SK-N-SH (cell line): Measurements from ENCODE around the gene GPANK1. TPM values are rescaled to one million over a fixed set of nuclear protein-coding genes. Genes with fewer than 3 reads are reported as not detected.

Source experiments
- CTCF ChIA-PET: fragments of 300-600, 350-600 bp; formaldehyde crosslinking; extraction: SDS; loops from one replicate; lab custom pipeline; 2021; lab: Yijun Ruan, JAX
- POLR2A ChIA-PET: fragments of 350-600 bp; sonication (Branson Sonifier 250); formaldehyde crosslinking; extraction: SDS; loops from one replicate; lab custom pipeline; 2020; ENCODE audit warnings: antibody characterized with exemption, inconsistent platforms; lab: Yijun Ruan, JAX
- DNase-seq: peaks from one replicate; pipeline ENCODE4 v3.0.0; 2012
- H2AFZ ChIP-seq: fragments of 200-600 bp; sonication (generic); 2 replicates; pipeline ENCODE4 v1.8.1; 2016; ENCODE audit warnings: antibody characterized with exemption, mild to moderate bottlenecking, low read depth
- H3F3A ChIP-seq: fragments of 200-600 bp; sonication (generic); replicated peaks from 2 replicates; pipeline ENCODE3; 2016; ENCODE audit warnings: antibody characterized with exemption, mild to moderate bottlenecking; ENCODE audit not compliant: insufficient read depth
- H3K27ac ChIP-seq, 2 experiments: fragments of 200-500 bp in 1 of 2; fragments of 200-600 bp in 1 of 2; sonication (Bioruptor generic) in 1 of 2; sonication (generic), shearing (Covaris generic) in 1 of 2; 2 replicates each; pipeline versions ENCODE4 v1.5.1 to v1.6.1; 2014 to 2016; ENCODE audit warnings: low read depth in 2 of 2, inconsistent platforms in 1 of 2, low read length in 1 of 2, mild to moderate bottlenecking in 1 of 2, mixed read lengths in 1 of 2
- H3K27me3 ChIP-seq: fragments of 200-600 bp; sonication (generic), shearing (Covaris generic); 2 replicates; pipeline ENCODE4 v1.6.1; 2016; ENCODE audit warnings: mixed run types; ENCODE audit not compliant: insufficient read depth
- H3K36me3 ChIP-seq, 2 experiments: fragments of 200-500 bp in 1 of 2; fragments of 200-600 bp in 1 of 2; sonication (Bioruptor generic) in 1 of 2; sonication (generic) in 1 of 2; replicated peaks in 1 of 2; 2 replicates each; pipeline versions ENCODE3 to v1.5.1; 2014 to 2016; ENCODE audit warnings: low read length in 1 of 2, mild to moderate bottlenecking in 1 of 2; ENCODE audit not compliant: insufficient read depth in 2 of 2, control insufficient read depth in 1 of 2
- H3K4me1 ChIP-seq, 2 experiments: fragments of 200-500 bp in 1 of 2; fragments of 200-600 bp in 1 of 2; sonication (Bioruptor generic) in 1 of 2; sonication (generic), shearing (Covaris generic) in 1 of 2; 2 replicates each; pipeline versions ENCODE4 v1.5.1 to v1.6.1; 2014 to 2016; ENCODE audit warnings: low read depth in 1 of 2, low read length in 1 of 2, mixed run types in 1 of 2; ENCODE audit not compliant: insufficient read depth in 2 of 2, control insufficient read depth in 1 of 2
- H3K4me2 ChIP-seq: fragments of 200-600 bp; sonication (generic), shearing (Covaris generic); 2 replicates; pipeline ENCODE4 v1.6.1; 2017; ENCODE audit warnings: mixed run types
- H3K4me3 ChIP-seq, 2 experiments: fragments of 200-500 bp in 1 of 2; fragments of 200-600 bp in 1 of 2; sonication (Bioruptor generic) in 1 of 2; sonication (generic), shearing (Covaris generic) in 1 of 2; 2 replicates each; pipeline versions ENCODE4 v1.5.1 to v1.8.1; 2014 to 2016; ENCODE audit warnings: low read depth in 2 of 2, inconsistent platforms in 1 of 2, low read length in 1 of 2, mild to moderate bottlenecking in 1 of 2, mixed read lengths in 1 of 2, moderate library complexity in 1 of 2
- H3K79me2 ChIP-seq: fragments of 200-600 bp; sonication (generic); 2 replicates; pipeline ENCODE4 v1.8.1; 2017; ENCODE audit warnings: mild to moderate bottlenecking; ENCODE audit not compliant: insufficient read depth
- H3K9ac ChIP-seq: fragments of 200-600 bp; sonication (generic); 2 replicates; pipeline ENCODE4 v1.6.1; 2017; ENCODE audit warnings: mixed run types
- H3K9me2 ChIP-seq: fragments of 200-600 bp; sonication (generic); 2 replicates; pipeline ENCODE4 v1.6.1; 2017; ENCODE audit warnings: mixed run types
- H3K9me3 ChIP-seq: fragments of 200-600 bp; sonication (generic); 2 replicates; pipeline ENCODE4 v1.6.1; 2017; ENCODE audit warnings: mixed run types, mild to moderate bottlenecking, moderate library complexity
- H4K20me1 ChIP-seq: fragments of 200-600 bp; sonication (generic); 2 replicates; pipeline ENCODE4 v1.6.1; 2017; ENCODE audit warnings: mild to moderate bottlenecking, mixed run types; ENCODE audit not compliant: insufficient read depth
- CHD2 ChIP-seq: fragments of 150-350 bp; IDR thresholded peaks from 2 replicates; pipeline ENCODE4 v1.6.1; 2018; ENCODE audit warnings: low read length; ENCODE audit not compliant: partially characterized antibody
- CTCF ChIP-seq: fragments of 200-600 bp; sonication (generic); IDR thresholded peaks from 2 replicates; pipeline ENCODE4 v1.6.1; 2017; ENCODE audit warnings: antibody characterized with exemption, mild to moderate bottlenecking, moderate library complexity
- ELF1 ChIP-seq: IDR thresholded peaks from 2 replicates; pipeline ENCODE4 v1.4.0; 2012
- EP300 ChIP-seq, 2 experiments: IDR thresholded peaks; 2 replicates each; pipeline versions ENCODE4 v1.4.0 to v1.6.1; 2012; ENCODE audit warnings: borderline replicate concordance in 1 of 2, low read depth in 1 of 2, low read length in 1 of 2
- FOSL2 ChIP-seq: IDR thresholded peaks from 2 replicates; pipeline ENCODE4 v1.4.0; 2012; ENCODE audit warnings: low read depth, mild to moderate bottlenecking, moderate library complexity, borderline replicate concordance
- FOXM1 ChIP-seq: IDR thresholded peaks from 2 replicates; pipeline ENCODE4 v1.4.0; 2012; ENCODE audit warnings: low read depth, mild to moderate bottlenecking
- GABPA ChIP-seq: IDR thresholded peaks from 2 replicates; pipeline ENCODE4 v1.4.0; 2012; ENCODE audit warnings: low read depth, mild to moderate bottlenecking
- IRF3 ChIP-seq: fragments of 150-350 bp; IDR thresholded peaks from 2 replicates; pipeline ENCODE4 v1.6.1; 2016; ENCODE audit warnings: mild to moderate bottlenecking, low read depth, low read length
- MAX ChIP-seq: IDR thresholded peaks from 2 replicates; pipeline ENCODE4 v1.4.0; 2012; ENCODE audit warnings: low read depth
- MXI1 ChIP-seq: IDR thresholded peaks from 2 replicates; pipeline ENCODE4 v1.6.1; 2012; ENCODE audit warnings: mild to moderate bottlenecking, low read depth, low read length, improper control_type of control experiment
- NFIC ChIP-seq: IDR thresholded peaks from 2 replicates; pipeline ENCODE4 v1.4.0; 2012; ENCODE audit warnings: borderline replicate concordance
- NRF1 ChIP-seq: IDR thresholded peaks from 2 replicates; pipeline ENCODE4 v1.6.1; 2012; ENCODE audit warnings: low read depth, mild to moderate bottlenecking, low read length
- PBX3 ChIP-seq: IDR thresholded peaks from 2 replicates; pipeline ENCODE4; 2012
- RXRA ChIP-seq: IDR thresholded peaks from 2 replicates; pipeline ENCODE4 v1.4.0; 2012; ENCODE audit warnings: low read depth, mild to moderate bottlenecking, borderline replicate concordance
- SIN3A ChIP-seq: IDR thresholded peaks from 2 replicates; pipeline ENCODE4 v1.6.1; 2012; ENCODE audit warnings: low read depth, mild to moderate bottlenecking, low read length, moderate library complexity, borderline replicate concordance
- TAF1 ChIP-seq: IDR thresholded peaks from 2 replicates; pipeline ENCODE4 v1.6.1; 2012; ENCODE audit warnings: low read depth, mild to moderate bottlenecking, low read length, moderate library complexity, borderline replicate concordance
- USF1 ChIP-seq: IDR thresholded peaks from 2 replicates; pipeline ENCODE4 v1.4.0; 2012; ENCODE audit warnings: low read depth, borderline replicate concordance
- YY1 ChIP-seq: IDR thresholded peaks from 2 replicates; pipeline ENCODE4 v1.4.0; 2012; ENCODE audit warnings: low read depth, mild to moderate bottlenecking
- WGBS: methylation state at CpG from one replicate; pipeline ENCODE4 v1.1.6; 2017; ENCODE audit warnings: low lambda C conversion rate; 5-methylcytosine and 5-hydroxymethylcytosine counted together
- polyA plus RNA-seq, 3 experiments: library from polyadenylated mRNA; depleted of rRNA; stranded (reverse); fragments of >200 nt; gene quantifications; 2 replicates each; pipeline ENCODE4 v1.2.3, GENCODE V29; 2012

The GPANK1 gene
- 18.3 and 19.1 TPM in 2 replicates for polyA plus RNA-seq (2012; rRNA removed)
- polyA plus RNA-seq (2012; cell fraction: cytosol; rRNA removed), result 14.7 and 16.1 TPM in 2 replicates
- polyA plus RNA-seq (2012; cell fraction: nucleus; rRNA removed), result 22.2 and 29.8 TPM in 2 replicates

- POLR2A ChIA-PET, result interaction anchor here (0.6 to 1.9 kb wide), 11 partner anchors 10 to 1307 kb away, joined by 3 to 20 read pairs (median 3); partner anchors contain the start of genes AGPAT1, BAG6, EHMT2 and LSM2
These were observed at the start of gene GPANK1 for GRCh38 chr6:31664790-31665500. Gene GPANK1 (minus strand): TSS chr6:31664997. CDS start chr6:31664478, 519 bp downstream.

GRCh38 chr6:31713991-31714684 lies 49.3 kb upstream of the GPANK1 start:
- no peaks in the 10 kb centered on the region for H3K79me2 ChIP-seq
- H3K4me3 ChIP-seq, result no peak overlapping the region
- H3K4me2 ChIP-seq, result no peak overlapping the region
- POLR2A ChIA-PET, result no interaction called here
- peaks cover 3% of the 10 kb centered on the region for H3F3A ChIP-seq
- no peaks in the 10 kb centered on the region for H3K27me3 ChIP-seq
- CTCF ChIA-PET, result interaction anchor here (1.1 to 1.5 kb wide), 4 partner anchors 10 to 77 kb away, joined by 3 to 4 read pairs (median 3); no protein-coding TSS in a partner anchor
- H3K9ac ChIP-seq, result no peak overlapping the region
- no peaks in the 10 kb centered on the region for H4K20me1 ChIP-seq
- H3K9me3 ChIP-seq, result no peaks in the 10 kb centered on the region
- H3K36me3 ChIP-seq, result no peaks in the 10 kb centered on the region
- 64% methylated on average over 5 of the region's 5 CpGs for WGBS
- H2AFZ ChIP-seq, result no peak overlapping the region
- no peak for DNase-seq
- no peak overlapping the region for H3K27ac ChIP-seq
- H3K4me1 ChIP-seq, result no peaks in the 10 kb centered on the region
- H3K9me2 ChIP-seq, result no peaks in the 10 kb centered on the region
- TF ChIP-seq RXRA (no peak), IRF3 (no peak), MAX (no peak), CTCF (no peak), FOXM1 (no peak), SIN3A (no peak), FOSL2 (no peak), NRF1 (no peak), CHD2 (no peak), GABPA (no peak), ELF1 (no peak), EP300 (IDR thresholded peaks at IDR 0.05; ENCODE audit: borderline replicate concordance in 1 of 2, low read depth in 1 of 2, low read length in 1 of 2) (no peak), PBX3 (no peak)

More at GRCh38 chr6:31664790-31665500, at the start of gene GPANK1:
- H3K9me2 ChIP-seq, result no peaks in the 10 kb centered on the region
- peaks cover 27% of the 10 kb centered on the region for H3F3A ChIP-seq
- H3K4me3 ChIP-seq, result peak within 1 kb of the TSS; percentile 86 to 89
- peak within 1 kb of the TSS; percentile 77 for H3K9ac ChIP-seq
- under 1% methylated on average over 39 of the region's 39 CpGs for WGBS
- H3K4me2 ChIP-seq, result peak within 1 kb of the TSS; percentile 97
- H3K79me2 ChIP-seq, result peaks cover 77% of the 10 kb centered on the region
- peaks cover 38 to 40% of the 10 kb centered on the region in 2 experiments for H3K36me3 ChIP-seq
- TF ChIP-seq NRF1, result peak; percentile 88
- TF ChIP-seq USF1, result no peak
- TF ChIP-seq SIN3A, result peak; percentile 75; the same call in 1 of the 2 replicates
- TF ChIP-seq MAX, result peak; percentile 63
- TF ChIP-seq NFIC, result no peak
- peak; percentile 94 for TF ChIP-seq YY1
- TF ChIP-seq TAF1, result peak; percentile 44; the same call in 1 of the 2 replicates
- peak; percentile 89 for TF ChIP-seq MXI1
- H3K4me1 ChIP-seq, result peaks cover 17 to 18% of the 10 kb centered on the region in 2 experiments; a peak in 3 of 4 replicates
- CTCF ChIA-PET, result interaction anchor here (0.7 to 2.8 kb wide), 7 partner anchors 9 to 118 kb away, joined by 3 to 10 read pairs (median 5); partner anchors contain the start of genes APOM, ATP6V1G2, BAG6 and LY6G5C
- H4K20me1 ChIP-seq, result no peaks in the 10 kb centered on the region
- no peaks in the 10 kb centered on the region for H3K9me3 ChIP-seq
- peak within 1 kb of the TSS; percentile 58 for H2AFZ ChIP-seq
- H3K27ac ChIP-seq, result peak within 1 kb of the TSS; percentile 87 to 92
- no peaks in the 10 kb centered on the region for H3K27me3 ChIP-seq
- DNase-seq, result peak; percentile 74
